Measurements from ENCODE around the gene CDC42EP3. TPM values are rescaled to one million over a fixed set of nuclear protein-coding genes. Genes with fewer than 3 reads are reported as not detected.

Gene CDC42EP3
- 121 and 136 TPM in 2 replicates for total RNA-seq

GRCh38 chr2:37671009-37671815, at the start of gene CDC42EP3:
Gene CDC42EP3 (minus strand): TSS chr2:37671642. CDS start chr2:37646587, 25,055 bp downstream.
- no peaks in the 10 kb centered on the region for H3K9me3 ChIP-seq (ENCODE audit: low read depth, low read length)

GRCh38 chr2:37721201-37721560, 49.7 kb upstream of the CDC42EP3 start:
- peak overlapping the region; percentile 48 for H3K27ac ChIP-seq (ENCODE audit: low read depth, low read length)
- no peak overlapping the region for H2AFZ ChIP-seq (ENCODE audit: low read length)
- peak overlapping the region; percentile 40 for H3K4me2 ChIP-seq (ENCODE audit: insufficient read depth, low read length)
- no peak overlapping the region for H3K4me3 ChIP-seq (ENCODE audit: insufficient read depth, low read length)
- no peaks in the 10 kb centered on the region for H3K27me3 ChIP-seq (ENCODE audit: insufficient read depth, low read length)
- H3K4me1 ChIP-seq (ENCODE audit: insufficient read depth, low read length): peaks cover 16% of the 10 kb centered on the region
- H3K9me3 ChIP-seq (ENCODE audit: low read depth, low read length): no peaks in the 10 kb centered on the region
- no peaks in the 10 kb centered on the region for H4K20me1 ChIP-seq (ENCODE audit: insufficient read depth, low read length)
- H3K79me2 ChIP-seq (ENCODE audit: insufficient read depth, low read length): no peaks in the 10 kb centered on the region
- peak; percentile 15 for DNase-seq (ENCODE audit: insufficient read length, low spot score, missing footprints)
- TF ChIP-seq CTCF (IDR thresholded peaks at IDR 0.05; ENCODE audit: extremely low read depth, low read depth, low read length): no peak
- no peaks in the 10 kb centered on the region for H3K36me3 ChIP-seq (ENCODE audit: insufficient read depth, low read length)

More at GRCh38 chr2:37671009-37671815, at the start of gene CDC42EP3:
- peak within 1 kb of the TSS; percentile 85 for H3K27ac ChIP-seq (ENCODE audit: low read depth, low read length)
- peak; percentile 93 for DNase-seq (ENCODE audit: insufficient read length, low spot score, missing footprints)
- peaks cover 43% of the 10 kb centered on the region for H4K20me1 ChIP-seq (ENCODE audit: insufficient read depth, low read length)
- H3K27me3 ChIP-seq (ENCODE audit: insufficient read depth, low read length): no peaks in the 10 kb centered on the region
- H3K4me3 ChIP-seq (ENCODE audit: insufficient read depth, low read length): peak within 1 kb of the TSS; percentile 93
- peak within 1 kb of the TSS; percentile 93 for H3K4me2 ChIP-seq (ENCODE audit: insufficient read depth, low read length)
- H3K36me3 ChIP-seq (ENCODE audit: insufficient read depth, low read length): peaks cover 37% of the 10 kb centered on the region
- H2AFZ ChIP-seq (ENCODE audit: low read length): peak within 1 kb of the TSS; percentile 58
- peaks cover 36% of the 10 kb centered on the region for H3K4me1 ChIP-seq (ENCODE audit: insufficient read depth, low read length)
- H3K79me2 ChIP-seq (ENCODE audit: insufficient read depth, low read length): peaks cover 52% of the 10 kb centered on the region
- no peak for TF ChIP-seq CTCF (IDR thresholded peaks at IDR 0.05; ENCODE audit: extremely low read depth, low read depth, low read length)

- Histone ChIP-seq H3K36me3 (ENCODE audit: insufficient read depth, low read length) (no peaks in the 10 kb centered on the region), H3K4me3 (ENCODE audit: insufficient read depth, low read length) (no peak overlapping the region), H3K9me3 (ENCODE audit: low read depth, low read length) (no peaks in the 10 kb centered on the region), H2AFZ (ENCODE audit: low read length) (peak overlapping the region; percentile 16), H3K4me1 (ENCODE audit: insufficient read depth, low read length) (peaks cover 16% of the 10 kb centered on the region), H4K20me1 (ENCODE audit: insufficient read depth, low read length) (no peaks in the 10 kb centered on the region), H3K27me3 (ENCODE audit: insufficient read depth, low read length) (no peaks in the 10 kb centered on the region), H3K4me2 (ENCODE audit: insufficient read depth, low read length) (peak overlapping the region; percentile 40), H3K79me2 (ENCODE audit: insufficient read depth, low read length) (no peaks in the 10 kb centered on the region), H3K27ac (ENCODE audit: low read depth, low read length) (peak overlapping the region; percentile 48)
- TF ChIP-seq CTCF (IDR thresholded peaks at IDR 0.05; ENCODE audit: extremely low read depth, low read depth, low read length): no peak
- DNase-seq (ENCODE audit: insufficient read length, low spot score, missing footprints): peak; percentile 19
Observed at GRCh38 chr2:37720533-37721200, 49.2 kb upstream of the CDC42EP3 start.

All from osteoblast (primary cell).